Rectal smooth muscle tissue (tissue), 1 donor: ENCODE data around the gene PACRG.

Experiments used
- H3K27ac ChIP-seq: one replicate; pipeline ENCODE4 v1.7.0; 2013; ENCODE audit warnings: low read depth, low read length, inconsistent platforms
- H3K27me3 ChIP-seq: one replicate; pipeline ENCODE4 v1.7.0; 2013; ENCODE audit warnings: low read length; ENCODE audit not compliant: control insufficient read depth, insufficient read depth
- H3K36me3 ChIP-seq: one replicate; pipeline ENCODE4 v1.7.0; 2013; ENCODE audit warnings: low read length; ENCODE audit not compliant: control insufficient read depth, insufficient read depth
- H3K4me1 ChIP-seq: one replicate; pipeline ENCODE4 v1.7.0; 2013; ENCODE audit warnings: low read length; ENCODE audit not compliant: control insufficient read depth, insufficient read depth
- H3K4me3 ChIP-seq: one replicate; pipeline ENCODE4 v1.7.0; 2013; ENCODE audit warnings: low read length
- H3K9ac ChIP-seq: one replicate; pipeline ENCODE4 v1.7.0; 2013; ENCODE audit warnings: low read length

PACRG gene

DNA sequence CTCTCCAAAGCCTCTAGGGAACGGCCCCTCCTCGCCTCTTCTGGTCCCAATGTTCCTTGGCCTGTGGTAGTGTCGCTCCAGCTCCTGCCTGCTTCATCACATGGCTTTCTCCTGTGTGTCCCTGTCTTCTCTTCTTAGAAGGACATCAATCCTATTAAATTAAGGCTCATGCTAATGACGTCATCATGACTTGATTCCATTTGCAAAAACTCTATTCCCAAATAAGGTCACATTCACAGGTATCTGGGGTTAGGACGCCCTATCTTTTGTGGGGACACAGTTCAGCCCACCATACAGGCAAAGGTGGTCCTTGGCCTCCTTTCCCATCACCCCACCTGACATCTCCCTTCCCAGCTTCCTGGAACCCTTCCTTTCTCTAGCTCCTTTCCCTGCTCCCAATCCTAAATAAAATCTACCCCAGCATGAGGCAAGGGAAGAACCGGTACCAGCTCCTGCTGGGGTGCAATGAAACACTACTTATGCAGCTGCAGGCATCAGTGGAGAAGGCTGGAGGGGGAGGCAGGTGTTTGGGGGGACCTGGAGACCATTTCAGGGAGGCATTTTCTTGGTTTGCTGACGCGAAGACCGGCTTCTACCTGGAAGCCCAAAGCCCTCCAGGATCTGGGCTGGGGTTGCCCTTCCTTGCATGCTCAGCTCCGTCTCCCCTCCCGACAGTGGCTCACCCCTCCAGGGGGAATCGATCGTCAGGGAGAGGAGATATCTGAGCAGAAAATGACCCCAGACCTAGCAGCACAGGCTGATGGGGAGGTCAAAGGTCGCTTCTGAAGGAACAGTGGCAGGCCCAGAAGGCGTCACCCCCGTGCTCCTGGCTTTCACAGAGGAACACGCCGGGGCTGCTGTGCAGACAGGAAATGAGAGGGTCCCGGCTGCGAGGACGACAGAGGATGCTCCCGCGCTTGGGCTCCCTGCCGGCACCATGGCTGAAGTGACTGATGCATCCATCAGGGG, 615.1 kb downstream of the PACRG start:
- no peak overlapping the region for H3K4me3 ChIP-seq
- no peaks in the 10 kb centered on the region for H3K36me3 ChIP-seq
- no peak overlapping the region for H3K9ac ChIP-seq
- no peaks in the 10 kb centered on the region for H3K4me1 ChIP-seq
- no peak overlapping the region for H3K27ac ChIP-seq
- H3K27me3 ChIP-seq = no peaks in the 10 kb centered on the region

GRCh38 chr6:163343609-163344008, 615.8 kb downstream of the PACRG start:
- Histone ChIP-seq H3K27ac (no peak overlapping the region), H3K9ac (no peak overlapping the region), H3K4me3 (no peak overlapping the region), H3K4me1 (no peaks in the 10 kb centered on the region), H3K36me3 (no peaks in the 10 kb centered on the region), H3K27me3 (no peaks in the 10 kb centered on the region)

DNA sequence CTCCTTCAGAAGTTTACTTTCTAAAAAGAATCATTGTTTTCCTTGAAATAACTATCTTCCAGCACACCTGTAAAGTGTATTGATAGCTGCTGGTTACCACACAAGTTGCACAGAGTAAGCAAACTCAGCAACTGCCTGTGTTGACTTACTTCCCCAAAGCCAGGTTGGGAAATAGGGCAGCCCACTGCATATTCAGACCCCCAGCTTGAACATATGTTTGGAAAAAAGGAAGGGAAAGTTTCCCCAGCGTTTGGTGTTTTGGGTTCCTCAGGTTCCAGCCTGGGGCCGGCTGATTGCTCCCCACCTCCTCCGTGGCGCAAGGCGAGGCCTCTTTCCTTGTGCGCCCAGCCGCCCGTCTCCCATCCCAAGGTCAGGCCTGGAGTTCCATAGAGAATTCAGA, 616.6 kb downstream of the PACRG start:
- Histone ChIP-seq H3K27ac (no peak overlapping the region), H3K4me3 (no peak overlapping the region), H3K9ac (no peak overlapping the region), H3K36me3 (no peaks in the 10 kb centered on the region), H3K27me3 (no peaks in the 10 kb centered on the region), H3K4me1 (no peaks in the 10 kb centered on the region)

- no peaks in the 10 kb centered on the region for H3K4me1 ChIP-seq
- no peak overlapping the region for H3K27ac ChIP-seq
- no peaks in the 10 kb centered on the region for H3K36me3 ChIP-seq
- H3K27me3 ChIP-seq = no peaks in the 10 kb centered on the region
- no peak overlapping the region for H3K9ac ChIP-seq
- no peak overlapping the region for H3K4me3 ChIP-seq
Observed at GRCh38 chr6:163345931-163346330, 618.2 kb downstream of the PACRG start.

DNA sequence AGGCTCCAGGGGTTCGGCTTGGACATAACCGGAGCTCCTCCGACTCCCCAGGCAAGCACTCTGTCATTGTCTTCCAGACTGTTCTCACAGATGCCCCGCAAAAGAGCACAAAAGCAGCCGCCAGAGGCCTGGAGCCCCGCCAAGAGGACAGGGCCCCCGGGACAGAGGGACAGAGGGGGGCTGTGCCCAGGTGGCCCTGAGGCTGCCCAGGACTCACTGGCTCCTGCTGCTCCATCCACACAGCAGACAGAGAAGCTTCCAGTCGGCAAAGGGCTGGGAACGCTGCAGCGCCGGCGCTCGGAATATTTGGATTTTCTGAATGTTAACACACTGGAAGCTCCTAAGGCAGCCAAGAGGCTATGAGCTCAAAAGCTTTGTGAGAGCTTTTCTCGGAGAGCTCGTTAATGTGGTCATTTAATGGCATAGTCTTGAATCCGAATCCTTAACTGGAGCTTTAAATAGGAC, 618.8 kb downstream of the PACRG start:
- Histone ChIP-seq H3K36me3 (no peaks in the 10 kb centered on the region), H3K9ac (no peak overlapping the region), H3K4me1 (no peaks in the 10 kb centered on the region), H3K27ac (peak overlapping the region; percentile 21), H3K27me3 (no peaks in the 10 kb centered on the region), H3K4me3 (no peak overlapping the region)

GRCh38 chr6:163347021-163347446, 619.3 kb downstream of the PACRG start:
- peak overlapping the region; percentile 21 for H3K27ac ChIP-seq
- no peaks in the 10 kb centered on the region for H3K27me3 ChIP-seq
- no peak overlapping the region for H3K4me3 ChIP-seq
- H3K36me3 ChIP-seq = no peaks in the 10 kb centered on the region
- no peaks in the 10 kb centered on the region for H3K4me1 ChIP-seq
- no peak overlapping the region for H3K9ac ChIP-seq

DNA sequence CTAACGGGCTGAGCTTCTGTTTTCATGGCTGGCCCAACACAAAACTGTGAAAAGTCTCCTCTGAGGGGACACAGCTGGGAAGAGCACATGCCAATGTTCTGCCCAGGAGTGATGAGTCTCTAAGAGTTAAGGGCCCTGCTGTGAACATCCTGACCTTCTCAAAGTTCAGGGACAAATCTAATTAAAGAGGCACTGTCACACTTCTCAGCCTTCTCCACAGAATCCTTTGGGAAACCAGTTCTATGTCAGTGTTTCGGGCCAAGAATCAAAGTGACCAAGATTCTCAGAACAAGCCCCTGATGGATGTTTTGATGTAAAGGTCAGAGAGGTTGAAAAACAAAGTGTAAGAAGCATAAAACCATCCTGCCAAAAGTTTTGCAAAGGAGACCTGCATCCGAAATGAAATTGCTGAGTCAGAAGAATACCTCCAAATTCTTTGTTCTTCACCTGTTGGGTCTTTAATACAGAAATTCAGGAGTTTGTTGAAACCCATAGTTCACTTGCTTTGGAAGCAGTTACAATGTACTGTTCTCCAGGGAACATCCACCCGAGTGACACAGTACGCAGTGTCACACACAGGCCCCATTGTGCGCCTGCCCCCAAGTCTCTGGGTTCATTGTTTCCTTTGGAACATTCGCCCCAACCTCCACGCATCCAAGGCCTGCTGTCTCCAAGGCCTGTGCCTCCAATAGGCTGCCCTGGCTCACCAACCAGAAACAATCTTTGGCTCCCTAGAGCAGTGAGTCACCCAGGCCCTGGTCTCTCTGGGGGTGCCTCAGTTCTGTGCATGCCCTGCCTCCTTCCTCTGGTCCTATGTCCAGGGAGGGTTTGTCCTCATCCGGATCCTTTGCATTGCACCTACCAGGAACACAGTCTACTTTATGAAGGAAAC, 621.3 kb downstream of the PACRG start:
- Histone ChIP-seq H3K4me1 (no peaks in the 10 kb centered on the region), H3K36me3 (no peaks in the 10 kb centered on the region), H3K9ac (no peak overlapping the region), H3K4me3 (no peak overlapping the region), H3K27ac (peak overlapping the region; percentile 30), H3K27me3 (no peaks in the 10 kb centered on the region)

GRCh38 chr6:163349696-163350095, 621.9 kb downstream of the PACRG start:
- Histone ChIP-seq H3K27me3 (no peaks in the 10 kb centered on the region), H3K36me3 (no peaks in the 10 kb centered on the region), H3K9ac (no peak overlapping the region), H3K4me3 (no peak overlapping the region), H3K4me1 (no peaks in the 10 kb centered on the region), H3K27ac (no peak overlapping the region)

- Histone ChIP-seq H3K4me1 (no peaks in the 10 kb centered on the region), H3K9ac (no peak overlapping the region), H3K4me3 (no peak overlapping the region), H3K27ac (no peak overlapping the region), H3K27me3 (no peaks in the 10 kb centered on the region), H3K36me3 (no peaks in the 10 kb centered on the region)
Observed at GRCh38 chr6:163351013-163351412, 623.2 kb downstream of the PACRG start.

- Histone ChIP-seq H3K27ac (no peak overlapping the region), H3K27me3 (no peaks in the 10 kb centered on the region), H3K9ac (no peak overlapping the region), H3K4me3 (no peak overlapping the region), H3K36me3 (no peaks in the 10 kb centered on the region), H3K4me1 (no peaks in the 10 kb centered on the region)
Observed at GRCh38 chr6:163352011-163352685, 624.4 kb downstream of the PACRG start.

DNA sequence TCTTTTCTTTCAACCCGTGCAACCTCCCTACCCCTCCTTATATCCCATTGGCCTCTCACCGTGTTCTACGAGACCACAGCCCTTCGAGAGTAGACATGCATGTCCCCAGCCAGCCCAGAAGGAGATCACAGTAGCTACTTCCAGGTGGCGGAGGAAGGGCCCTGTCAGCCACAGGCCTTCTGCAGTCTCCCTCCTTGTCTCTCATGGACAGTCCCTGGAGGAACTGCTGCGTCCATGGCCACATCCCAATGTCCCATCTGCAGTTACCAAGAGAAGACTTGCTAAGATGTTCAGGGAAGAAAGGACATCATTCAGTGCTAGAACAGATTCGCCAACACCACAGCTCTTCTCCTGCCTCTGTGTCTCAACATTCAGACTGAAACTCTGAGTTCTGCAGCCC, 625.2 kb downstream of the PACRG start:
- H3K27me3 ChIP-seq = no peaks in the 10 kb centered on the region
- H3K4me3 ChIP-seq = no peak overlapping the region
- no peaks in the 10 kb centered on the region for H3K4me1 ChIP-seq
- H3K27ac ChIP-seq = no peak overlapping the region
- no peak overlapping the region for H3K9ac ChIP-seq
- H3K36me3 ChIP-seq = no peaks in the 10 kb centered on the region

DNA sequence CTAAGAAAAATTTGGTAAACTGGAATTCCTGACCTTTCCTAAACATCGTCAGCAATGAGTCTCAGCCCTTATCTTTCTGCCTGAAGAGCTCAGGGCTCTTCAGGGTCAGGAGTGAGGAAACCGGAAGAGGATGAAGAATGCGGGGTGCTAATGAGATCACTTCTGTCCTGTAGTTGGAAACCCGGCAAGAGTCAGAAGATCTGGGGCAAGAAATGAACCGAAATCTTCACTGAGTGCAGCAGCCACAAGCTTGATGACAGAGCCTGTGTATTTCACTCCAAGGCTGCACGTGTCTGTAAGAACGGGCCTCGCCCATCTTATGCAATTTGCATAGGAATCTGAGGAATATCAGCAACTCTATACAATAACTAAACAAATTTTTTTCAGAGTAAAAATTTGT, 626.3 kb downstream of the PACRG start:
- no peaks in the 10 kb centered on the region for H3K4me1 ChIP-seq
- no peak overlapping the region for H3K27ac ChIP-seq
- H3K27me3 ChIP-seq = no peaks in the 10 kb centered on the region
- H3K4me3 ChIP-seq = no peak overlapping the region
- H3K36me3 ChIP-seq = no peaks in the 10 kb centered on the region
- H3K9ac ChIP-seq = no peak overlapping the region
